IMR-90 (cell line): Measurements from ENCODE around the gene ANKS3. TPM values are rescaled to one million over a fixed set of nuclear protein-coding genes. Genes with fewer than 3 reads are reported as not detected.

ENCODE experiments used
- ATAC-seq: fragments of 200-7000 bp; cut with Tn5 transposase; 2 replicates; pipeline ENCODE4 v1.9.1; 2020; ENCODE audit warnings: low read depth, mild to moderate bottlenecking, moderate library complexity
- BruUV-seq: library from RNA; stranded (reverse); fragments of 400-500 nt; replicated peaks from 2 replicates; lab custom pipeline; 2021; lab: Mats Ljungman, UMichigan
- CTCF ChIA-PET: fragments of 300-600 bp; formaldehyde crosslinking; extraction: SDS; loops from one replicate; lab custom pipeline; 2021; ENCODE audit warnings: antibody characterized with exemption; lab: Yijun Ruan, JAX
- POLR2A ChIA-PET: fragments of 300-600 bp; sonication (Branson Sonifier 250); formaldehyde crosslinking; loops from one replicate; lab custom pipeline; 2022; ENCODE audit warnings: antibody characterized with exemption; ENCODE audit not compliant: unreplicated experiment; lab: Charles Lee
- DNase-seq: peaks from one replicate; pipeline ENCODE4 v3.0.0; 2013
- H2AFZ ChIP-seq: replicated peaks from 2 replicates; pipeline ENCODE3; 2013; ENCODE audit warnings: low read length, mild to moderate bottlenecking; ENCODE audit not compliant: poor library complexity
- H2AK5ac ChIP-seq: 2 replicates; pipeline ENCODE4 v1.6.1; 2013; ENCODE audit warnings: low read depth, low read length, inconsistent platforms
- H2AK9ac ChIP-seq: replicated peaks from 2 replicates; pipeline ENCODE3; 2013; ENCODE audit warnings: mild to moderate bottlenecking, low read depth, low read length, moderate library complexity; ENCODE audit not compliant: poor library complexity
- H2BK120ac ChIP-seq: 2 replicates; pipeline ENCODE4 v1.6.1; 2013; ENCODE audit warnings: low read depth, low read length, inconsistent platforms
- H2BK15ac ChIP-seq: 3 replicates; pipeline ENCODE4 v1.6.1; 2013; ENCODE audit warnings: low read depth, low read length, inconsistent platforms
- H2BK20ac ChIP-seq: 2 replicates; pipeline ENCODE4 v1.6.1; 2013; ENCODE audit warnings: low read depth, mild to moderate bottlenecking, inconsistent platforms, low read length, moderate library complexity
- H2BK5ac ChIP-seq: 2 replicates; pipeline ENCODE4 v1.6.1; 2013; ENCODE audit warnings: mild to moderate bottlenecking, low read depth, low read length, inconsistent platforms; ENCODE audit not compliant: poor library complexity, severe bottlenecking
- H3K14ac ChIP-seq: replicated peaks from 2 replicates; pipeline ENCODE4 v1.6.1; 2013; ENCODE audit warnings: low read depth, low read length, inconsistent platforms
- H3K18ac ChIP-seq: 2 replicates; pipeline ENCODE4 v1.6.1; 2013; ENCODE audit warnings: low read depth, low read length, control low read depth
- H3K23ac ChIP-seq: 2 replicates; pipeline ENCODE4 v1.6.1; 2013; ENCODE audit warnings: low read depth, low read length, inconsistent platforms
- H3K27ac ChIP-seq: 2 replicates; pipeline ENCODE4 v1.5.1; 2013; ENCODE audit warnings: mild to moderate bottlenecking, control low read depth, low read length; ENCODE audit not compliant: insufficient read depth
- H3K27me3 ChIP-seq: 2 replicates; pipeline ENCODE4 v1.6.1; 2013; ENCODE audit warnings: low read length; ENCODE audit not compliant: control insufficient read depth, insufficient read depth
- H3K36me3 ChIP-seq: 2 replicates; pipeline ENCODE4 v1.6.1; 2013; ENCODE audit warnings: low read length, mixed read lengths; ENCODE audit not compliant: control insufficient read depth, insufficient read depth
- H3K4ac ChIP-seq: 2 replicates; pipeline ENCODE4 v1.6.1; 2013; ENCODE audit warnings: low read depth, low read length, inconsistent platforms
- H3K4me1 ChIP-seq: 2 replicates; pipeline ENCODE4 v1.6.1; 2013; ENCODE audit warnings: low read length, mixed read lengths; ENCODE audit not compliant: control insufficient read depth, insufficient read depth
- H3K4me2 ChIP-seq: 2 replicates; pipeline ENCODE4 v1.6.1; 2013; ENCODE audit warnings: low read depth, mild to moderate bottlenecking, control low read depth, low read length, moderate library complexity
- H3K4me3 ChIP-seq: 2 replicates; pipeline ENCODE4 v1.5.1; 2013; ENCODE audit warnings: low read depth, mild to moderate bottlenecking, control low read depth, low read length, moderate library complexity; ENCODE audit not compliant: insufficient read depth
- H3K56ac ChIP-seq: 2 replicates; pipeline ENCODE4 v1.6.1; 2013; ENCODE audit warnings: low read length, inconsistent platforms; ENCODE audit not compliant: insufficient read depth; ENCODE audit errors: extremely low read depth
- H3K79me1 ChIP-seq, 2 experiments: 2 replicates each; pipeline ENCODE4 v1.6.1; 2013; ENCODE audit warnings: low read length in 2 of 2, inconsistent platforms in 1 of 2, low read depth in 1 of 2
- H3K9ac ChIP-seq: 2 replicates; pipeline ENCODE4 v1.6.1; 2013; ENCODE audit warnings: low read depth, low read length, control low read depth
- H3K9me1 ChIP-seq: 2 replicates; pipeline ENCODE4 v1.6.1; 2013; ENCODE audit warnings: low read length, inconsistent platforms; ENCODE audit not compliant: insufficient read depth
- H3K9me3 ChIP-seq: 2 replicates; pipeline ENCODE4 v1.6.1; 2013; ENCODE audit warnings: low read length; ENCODE audit not compliant: control insufficient read depth, insufficient read depth
- H4K20me1 ChIP-seq: 2 replicates; pipeline ENCODE4 v1.6.1; 2013; ENCODE audit warnings: low read length, inconsistent platforms; ENCODE audit not compliant: insufficient read depth
- H4K5ac ChIP-seq: 2 replicates; pipeline ENCODE4 v1.6.1; 2013; ENCODE audit warnings: mild to moderate bottlenecking, low read depth, low read length, control low read depth
- H4K8ac ChIP-seq, 2 experiments: 2 replicates each; pipeline ENCODE4 v1.6.1; 2013; ENCODE audit warnings: low read depth in 2 of 2, low read length in 2 of 2, control low read depth in 1 of 2, inconsistent platforms in 1 of 2
- H4K91ac ChIP-seq: 2 replicates; pipeline ENCODE4 v1.6.1; 2013; ENCODE audit warnings: low read depth, low read length, inconsistent platforms; ENCODE audit not compliant: insufficient read depth
- BHLHE40 ChIP-seq: fragments of 150-350 bp; IDR thresholded peaks from 2 replicates; pipeline ENCODE4 v1.6.1; 2016; ENCODE audit warnings: mild to moderate bottlenecking, low read depth, low read length
- CEBPB ChIP-seq: IDR thresholded peaks from 2 replicates; pipeline ENCODE4 v1.6.1; 2012; ENCODE audit warnings: low read depth, low read length, improper control_type of control experiment
- ELK1 ChIP-seq: fragments of 150-350 bp; IDR thresholded peaks from 2 replicates; pipeline ENCODE4 v1.6.1; 2016; ENCODE audit warnings: low read depth, mild to moderate bottlenecking, low read length, moderate library complexity, borderline replicate concordance
- FOS ChIP-seq: fragments of 150-350 bp; IDR thresholded peaks from 2 replicates; pipeline ENCODE4 v1.6.1; 2016; ENCODE audit warnings: low read depth, low read length
- MAFK ChIP-seq: IDR thresholded peaks from 2 replicates; pipeline ENCODE4 v1.6.1; 2012; ENCODE audit warnings: low read depth, low read length, improper control_type of control experiment
- MAZ ChIP-seq: IDR thresholded peaks from 2 replicates; pipeline ENCODE4 v1.6.1; 2012; ENCODE audit warnings: low read depth, mild to moderate bottlenecking, low read length, improper control_type of control experiment, moderate library complexity, borderline replicate concordance
- MXI1 ChIP-seq: IDR thresholded peaks from 2 replicates; pipeline ENCODE4 v1.6.1; 2012; ENCODE audit warnings: low read depth, mild to moderate bottlenecking, low read length, moderate library complexity, borderline replicate concordance
- POLR2A ChIP-seq: IDR thresholded peaks from 2 replicates; pipeline ENCODE4 v1.6.1; 2012; ENCODE audit warnings: mild to moderate bottlenecking, low read depth, low read length
- RAD21 ChIP-seq: IDR thresholded peaks from 2 replicates; pipeline ENCODE4 v1.6.1; 2012; ENCODE audit warnings: low read length, improper control_type of control experiment
- RCOR1 ChIP-seq: IDR thresholded peaks from 2 replicates; pipeline ENCODE4 v1.6.1; 2012; ENCODE audit warnings: mild to moderate bottlenecking, low read length, improper control_type of control experiment; ENCODE audit not compliant: insufficient replicate concordance
- RFX5 ChIP-seq: IDR thresholded peaks from 2 replicates; pipeline ENCODE4 v1.8.0; 2012; ENCODE audit warnings: low read depth, mild to moderate bottlenecking, low read length, moderate library complexity
- SMC3 ChIP-seq: fragments of 150-350 bp; IDR thresholded peaks from 2 replicates; pipeline ENCODE4 v1.6.1; 2016; ENCODE audit warnings: low read depth, mild to moderate bottlenecking, antibody characterized with exemption, low read length, moderate library complexity
- USF2 ChIP-seq: fragments of 150-350 bp; IDR thresholded peaks from 2 replicates; pipeline ENCODE4 v1.6.1; 2017; ENCODE audit warnings: mild to moderate bottlenecking, antibody characterized with exemption, low read length, low read depth
- WGBS, 2 experiments: methylation state at CpG; one replicate each; pipeline versions ENCODE4 v1.1.5 to v1.1.7; 2013; ENCODE audit warnings: missing lambda C conversion rate in 2 of 2; ENCODE audit not compliant: insufficient read length in 1 of 2; ENCODE audit errors: extremely low coverage in 2 of 2; 5-methylcytosine and 5-hydroxymethylcytosine counted together
- dilution Hi-C: fragments of 300-500 bp; cut with HindIII; formaldehyde crosslinking; loops from one replicate; pipeline ENCODE4 v1.14.3; 2018; ENCODE audit warnings: low sequenced_read_pairs; ENCODE audit not compliant: unreplicated experiment
- in situ Hi-C: fragments of 300-500 bp; cut with MboI; formaldehyde crosslinking; loops from 3 replicates; pipeline ENCODE4 v1.14.3; 2019; ENCODE audit warnings: low sequenced_read_pairs, inconsistent platforms, mixed read lengths
- intact Hi-C: fragments of 100-400 bp; cut with micrococcal nuclease; formaldehyde crosslinking; loops from 2 replicates; pipeline ENCODE4 v1.10.0; 2022
- polyA plus RNA-seq, 3 experiments: library from polyadenylated mRNA; depleted of rRNA; stranded (reverse); fragments of >200 nt; gene quantifications; 2 replicates each; pipeline ENCODE4 v1.2.3, GENCODE V29; 2012; ENCODE audit warnings: low replicate concordance in 1 of 3
- total RNA-seq: library from RNA; depleted of rRNA; stranded (reverse); fragments of >200 nt; gene quantifications from 2 replicates; pipeline ENCODE4 v1.2.3, GENCODE V29; 2012

ANKS3 gene
- total and polyA plus RNA-seq, 2 of the 4 experiments (the other 2 are of a cell fraction) = 24.4 to 25.0 TPM

GRCh38 chr16:4728676-4729075 is 5.4 kb downstream of the ANKS3 start:
- Histone ChIP-seq H3K27ac (no peak overlapping the region), H2BK120ac (no peak overlapping the region), H2BK15ac (no peak overlapping the region), H2AK5ac (no peak overlapping the region), H2BK5ac (no peak overlapping the region), H3K18ac (no peak overlapping the region), H2BK20ac (no peak overlapping the region), H2AFZ (no peak overlapping the region), H3K4me2 (no peak overlapping the region), H3K4me3 (no peak overlapping the region), H3K23ac (no peak overlapping the region), H3K27me3 (no peaks in the 10 kb centered on the region), H4K5ac (no peak overlapping the region), H3K4ac (no peak overlapping the region), H3K4me1 (no peaks in the 10 kb centered on the region), H3K9ac (no peak overlapping the region), H3K56ac (no peak overlapping the region), H3K9me3 (no peaks in the 10 kb centered on the region), H4K20me1 (no peaks in the 10 kb centered on the region), H4K91ac (no peak overlapping the region), H3K9me1 (peaks cover 4% of the 10 kb centered on the region; the same call in 1 of the 2 replicates), H3K36me3 (peaks cover 43% of the 10 kb centered on the region), H3K79me1 (peaks cover 19 to 56% of the 10 kb centered on the region in 2 experiments), H2AK9ac (no peak overlapping the region), H3K14ac (no peak overlapping the region), H4K8ac (no peak overlapping the region)
- in situ Hi-C loops (no loop called here), dilution Hi-C loops (no loop called here), intact Hi-C loops (no loop called here)
- POLR2A ChIA-PET = no interaction called here
- TF ChIP-seq ELK1 (no peak), MXI1 (no peak), RAD21 (no peak), RFX5 (no peak), FOS (no peak), MAFK (no peak), SMC3 (no peak), POLR2A (no peak), BHLHE40 (no peak), CEBPB (no peak), USF2 (no peak), RCOR1 (no peak), MAZ (no peak)
- no TSS peak for BruUV-seq
- ATAC-seq (no peak), DNase-seq (no peak)
- CTCF ChIA-PET = no interaction called here
- no CpG with 5 or more reads among the region's 8 CpGs for WGBS, 2 experiments
